ENCODE data around the gene ARHGAP26. TPM values are rescaled to one million over a fixed set of nuclear protein-coding genes. Genes with fewer than 3 reads are reported as not detected.

ARHGAP26 gene
- total RNA-seq, 1 experiment from 2014 or later = 1.7 TPM

- DNase-seq (ENCODE audit: low spot score) = no peak
Measured at GRCh38 chr5:143161885-143162540, 391.8 kb downstream of the ARHGAP26 start.

- no peak for DNase-seq (ENCODE audit: low spot score)
Measured at GRCh38 chr5:143162810-143163209, 392.6 kb downstream of the ARHGAP26 start.

GRCh38 chr5:143164557-143164956, 394.4 kb downstream of the ARHGAP26 start:
- DNase-seq (ENCODE audit: low spot score) = no peak

GRCh38 chr5:143165049-143165880, 395.1 kb downstream of the ARHGAP26 start:
- DNase-seq (ENCODE audit: low spot score) = no peak

- no peak for DNase-seq (ENCODE audit: low spot score)
Measured at GRCh38 chr5:143166090-143166489, 395.9 kb downstream of the ARHGAP26 start.

- no peak for DNase-seq (ENCODE audit: low spot score)
Measured at GRCh38 chr5:143166661-143167420, 396.7 kb downstream of the ARHGAP26 start.

- no peak for DNase-seq (ENCODE audit: low spot score)
Measured at GRCh38 chr5:143168171-143168741, 398.1 kb downstream of the ARHGAP26 start.

- DNase-seq (ENCODE audit: low spot score) = no peak
Measured at GRCh38 chr5:143168921-143169810, 399.0 kb downstream of the ARHGAP26 start.

GRCh38 chr5:143170104-143170503, 399.9 kb downstream of the ARHGAP26 start:
- DNase-seq (ENCODE audit: low spot score) = no peak

GRCh38 chr5:143170977-143171376, 400.8 kb downstream of the ARHGAP26 start:
- DNase-seq (ENCODE audit: low spot score) = no peak

GRCh38 chr5:143172739-143173138, 402.6 kb downstream of the ARHGAP26 start:
- DNase-seq (ENCODE audit: low spot score) = no peak

GRCh38 chr5:143173139-143173889, 403.1 kb downstream of the ARHGAP26 start:
- DNase-seq (ENCODE audit: low spot score) = no peak

- no peak for DNase-seq (ENCODE audit: low spot score)
Measured at GRCh38 chr5:143174714-143175398, 404.7 kb downstream of the ARHGAP26 start.

GRCh38 chr5:143176048-143176447, 405.9 kb downstream of the ARHGAP26 start:
- DNase-seq (ENCODE audit: low spot score) = no peak

- DNase-seq (ENCODE audit: low spot score) = peak; percentile 96
Measured at GRCh38 chr5:143177263-143177983, 407.2 kb downstream of the ARHGAP26 start.

- DNase-seq (ENCODE audit: low spot score) = no peak
Measured at GRCh38 chr5:143179126-143179740, 409.1 kb downstream of the ARHGAP26 start.

GRCh38 chr5:143180751-143181150, 410.6 kb downstream of the ARHGAP26 start:
- DNase-seq (ENCODE audit: low spot score) = no peak

GRCh38 chr5:143181173-143181572, 411.0 kb downstream of the ARHGAP26 start:
- DNase-seq (ENCODE audit: low spot score) = no peak

GRCh38 chr5:143182106-143182505, 411.9 kb downstream of the ARHGAP26 start:
- no peak for DNase-seq (ENCODE audit: low spot score)

Data from H4 (cell line).